K562 (cell line): ENCODE measurements around the gene TOMM70. TPM values are rescaled to one million over a fixed set of nuclear protein-coding genes. Genes with fewer than 3 reads are reported as not detected.

ENCODE experiments used
- ATAC-seq: fragments of 200-7000 bp; cut with Tn5 transposase; 3 replicates; pipeline ENCODE4 v1.9.1; 2020; ENCODE audit warnings: moderate library complexity
- BruUV-seq: library from RNA; stranded (reverse); fragments of 400-500 nt; replicated peaks from 2 replicates; lab custom pipeline; 2021; lab: Mats Ljungman, UMichigan
- CTCF ChIA-PET: fragments of 300-600 bp; formaldehyde crosslinking; extraction: SDS; loops from one replicate; lab custom pipeline; 2021; ENCODE audit warnings: low intra/inter-chr PET ratio; lab: Yijun Ruan, JAX
- POLR2A ChIA-PET: fragments of 300-600, 350-650 bp; sonication (Branson Sonifier 250); formaldehyde crosslinking; extraction: SDS; loops from one replicate; lab custom pipeline; 2021; ENCODE audit warnings: antibody characterized with exemption, inconsistent platforms; lab: Yijun Ruan, JAX
- DNase-seq, 4 experiments: peaks; one replicate each; pipeline versions ENCODE4 v3.0.0 to v3.0.0-alpha.2; 2011 to 2018; ENCODE audit warnings: low spot score in 3 of 4, mixed read lengths in 3 of 4; ENCODE audit errors: extremely low read depth in 1 of 4
- FAIRE-seq: peaks from 2 replicates; lab custom pipeline; 2011; peaks lifted over from hg19 to GRCh38; lab: Jason Lieb, UNC
- H2AFZ ChIP-seq: 2 replicates; pipeline ENCODE4 v1.6.0; 2011; ENCODE audit warnings: low read depth, low read length, control low read depth, inconsistent platforms
- H3K27ac ChIP-seq: fragments of 200-600 bp; 3 replicates; pipeline ENCODE4 v1.8.0; 2011; ENCODE audit warnings: low read depth, mild to moderate bottlenecking, control low read depth, inconsistent platforms, low read length, moderate library complexity, mixed read lengths; ENCODE audit errors: extremely low read depth
- H3K27me3 ChIP-seq, 2 experiments: fragments of 300-600 bp in 1 of 2; 2 replicates in 1 of 2; 3 replicates in 1 of 2; pipeline versions ENCODE4 v1.6.0 to v1.8.0; 2011; ENCODE audit warnings: inconsistent platforms in 2 of 2, low read length in 2 of 2, mild to moderate bottlenecking in 1 of 2, mixed read lengths in 1 of 2, moderate library complexity in 1 of 2; ENCODE audit not compliant: control insufficient read depth in 2 of 2, insufficient read depth in 2 of 2
- H3K36me3 ChIP-seq: fragments of 300-600 bp; 3 replicates; pipeline ENCODE4 v1.8.0; 2011; ENCODE audit warnings: mild to moderate bottlenecking, low read length, inconsistent platforms; ENCODE audit not compliant: control insufficient read depth, insufficient read depth
- H3K4me1 ChIP-seq, 2 experiments: fragments of 200-600 bp in 1 of 2; replicated peaks in 1 of 2; 2 replicates in 1 of 2; 3 replicates in 1 of 2; pipeline versions ENCODE4 v1.5.1 to v1.8.0; 2011; ENCODE audit warnings: inconsistent platforms in 2 of 2, low read length in 2 of 2, mild to moderate bottlenecking in 1 of 2, mixed read lengths in 1 of 2, moderate library complexity in 1 of 2; ENCODE audit not compliant: control insufficient read depth in 2 of 2, insufficient read depth in 2 of 2
- H3K4me2 ChIP-seq: 2 replicates; pipeline ENCODE4 v1.6.1; 2011; ENCODE audit warnings: low read length, control low read depth, inconsistent platforms, mixed read lengths; ENCODE audit not compliant: insufficient read depth
- H3K4me3 ChIP-seq: fragments of 200-600 bp; sonication (generic), shearing (Covaris generic); 2 replicates; pipeline ENCODE4 v1.5.1; 2016; ENCODE audit warnings: control low read depth, inconsistent platforms
- H3K79me2 ChIP-seq: fragments of 200-600 bp; 3 replicates; pipeline ENCODE4 v1.8.0; 2011; ENCODE audit warnings: low read length, inconsistent platforms; ENCODE audit not compliant: control insufficient read depth, insufficient read depth
- H3K9ac ChIP-seq, 2 experiments: 2 replicates each; pipeline versions ENCODE4 v1.6.0 to v1.6.1; 2011; ENCODE audit warnings: low read depth in 2 of 2, low read length in 2 of 2, control low read depth in 1 of 2, inconsistent platforms in 1 of 2, mild to moderate bottlenecking in 1 of 2, mixed read lengths in 1 of 2; ENCODE audit not compliant: insufficient read depth in 1 of 2
- H3K9me1 ChIP-seq: one replicate; pipeline ENCODE4 v1.6.0; 2011; ENCODE audit warnings: inconsistent platforms, mild to moderate bottlenecking, low read length, moderate library complexity; ENCODE audit not compliant: control insufficient read depth, insufficient read depth
- H3K9me3 ChIP-seq: replicated peaks from 2 replicates; pipeline ENCODE4 v1.5.1; 2011; ENCODE audit warnings: low read depth, low read length, inconsistent platforms; ENCODE audit not compliant: control insufficient read depth, insufficient read depth
- H4K20me1 ChIP-seq: replicated peaks from 2 replicates; pipeline ENCODE4 v1.6.1; 2011; ENCODE audit warnings: low read length, inconsistent platforms, mixed read lengths; ENCODE audit not compliant: control insufficient read depth, insufficient read depth
- CHD1 ChIP-seq: fragments of 200-600 bp; sonication (generic); IDR thresholded peaks from one replicate; pipeline ENCODE4 v1.6.1; 2012; ENCODE audit warnings: mild to moderate bottlenecking, moderate library complexity, low read length, inconsistent platforms
- HDAC1 ChIP-seq, 2 experiments: fragments of 450-650 bp; IDR thresholded peaks; 2 replicates each; pipeline ENCODE4 v1.6.1; 2016 to 2017; ENCODE audit warnings: inconsistent platforms in 1 of 2, mild to moderate bottlenecking in 1 of 2, moderate library complexity in 1 of 2
- L3MBTL2 ChIP-seq: fragments of 450-650 bp; IDR thresholded peaks from 2 replicates; pipeline ENCODE4 v1.6.1; 2016; ENCODE audit warnings: mild to moderate bottlenecking, moderate library complexity
- MED1 ChIP-seq: sonication (generic); formaldehyde crosslinking; IDR thresholded peaks from 2 replicates; pipeline ENCODE4 v1.8.1; 2023; ENCODE audit warnings: missing genetic modification reagents, borderline replicate concordance
- NRF1 ChIP-seq, 2 experiments: fragments of 450-650 bp; IDR thresholded peaks in 1 of 2; conservative IDR thresholded peaks in 1 of 2; 2 replicates each; pipeline ENCODE4 v1.6.1; 2014; ENCODE audit warnings: mild to moderate bottlenecking in 2 of 2
- PHB ChIP-seq: fragments of 250-450 bp; sonication (Bioruptor Pico); IDR thresholded peaks from 2 replicates; pipeline ENCODE4 v1.5.0; 2021
- RAD21 ChIP-seq, 2 experiments: fragments of 250-450 bp in 1 of 2; fragments of 450-650 bp in 1 of 2; sonication (Bioruptor Pico) in 1 of 2; formaldehyde crosslinking in 1 of 2; IDR thresholded peaks in 1 of 2; conservative IDR thresholded peaks in 1 of 2; 2 replicates each; pipeline versions ENCODE4 v1.4.0 to v1.8.0; 2020 to 2022; ENCODE audit warnings: mild to moderate bottlenecking in 2 of 2, moderate library complexity in 1 of 2
- RB1 ChIP-seq: fragments of 450-650 bp; IDR thresholded peaks from 2 replicates; pipeline ENCODE4 v1.6.1; 2017; ENCODE audit warnings: low read depth, mild to moderate bottlenecking
- SIN3B ChIP-seq: fragments of 450-650 bp; IDR thresholded peaks from 2 replicates; pipeline ENCODE4 v1.6.1; 2017; ENCODE audit warnings: low read depth, mild to moderate bottlenecking, moderate library complexity
- ZBED1 ChIP-seq: IDR thresholded peaks from 2 replicates; pipeline ENCODE4 v1.6.1; 2014
- ZNF785 ChIP-seq: fragments of 250-450 bp; sonication (Bioruptor Pico); IDR thresholded peaks from 2 replicates; pipeline ENCODE4 v1.4.0; 2020; ENCODE audit warnings: mild to moderate bottlenecking
- WGBS: fragments of 100-300 bp; shearing (Covaris generic); methylation state at CpG from one replicate; pipeline ENCODE4 v1.1.6; 2016; ENCODE audit warnings: low coverage, mixed read lengths; ENCODE audit not compliant: insufficient coverage; ENCODE audit errors: missing lambda C conversion rate; 5-methylcytosine and 5-hydroxymethylcytosine counted together
- in situ Hi-C: fragments of 300-500 bp; cut with MboI; formaldehyde crosslinking; loops from 4 replicates; pipeline ENCODE4 v1.15.0; 2018; ENCODE audit warnings: inconsistent platforms, mixed read lengths
- intact Hi-C: fragments of 100-400 bp; cut with micrococcal nuclease; formaldehyde crosslinking; loops from 2 replicates; pipeline ENCODE4 v1.14.2; 2022
- polyA plus RNA-seq, 8 experiments: library from polyadenylated mRNA; depleted of rRNA in 4 of 8; stranded (reverse) in 5 of 8; unstranded in 3 of 8; fragments of >200 nt; fragmentation: Nextera tagmentation in 2 of 8; fragmentation: Illumina TruSeq in 1 of 8; extraction: Ambion mirVana in 2 of 8; extraction: Trizol in 1 of 8; gene quantifications; 2 replicates each; pipeline versions ENCODE4 v1.2.1 to v1.2.3, GENCODE V29; 2011 to 2014; ENCODE audit warnings: inconsistent platforms in 1 of 8, missing spikeins in 1 of 8
- total RNA-seq, 7 experiments: library from RNA; depleted of rRNA in 6 of 7; stranded (reverse); fragments of >200 nt in 6 of 7; fragmentation: Illumina TruSeq in 2 of 7; extraction: Trizol in 2 of 7; gene quantifications; 2 replicates each; pipeline versions ENCODE4 v1.2.1 to v1.2.3, GENCODE V29; 2011 to 2021; ENCODE audit warnings: low replicate concordance in 1 of 7
- TF ChIP-seq, protein P1 (sequence below): sonication (generic); formaldehyde crosslinking; IDR thresholded peaks from 2 replicates; pipeline ENCODE4 v1.8.0; 2022; ENCODE audit warnings: mild to moderate bottlenecking, missing genetic modification reagents
- TF ChIP-seq, protein P2 (sequence below): fragments of 250-450 bp; sonication (Bioruptor Pico); IDR thresholded peaks from 2 replicates; pipeline ENCODE4 v1.8.0; 2022; ENCODE audit warnings: moderate library complexity, mild to moderate bottlenecking, inconsistent platforms
- TF ChIP-seq, protein P3 (sequence below), 3 experiments: IDR thresholded peaks in 2 of 3; conservative IDR thresholded peaks in 1 of 3; 2 replicates each; pipeline ENCODE4 v1.5.1; 2011 to 2012; ENCODE audit warnings: low read length in 3 of 3, mild to moderate bottlenecking in 3 of 3, control low read depth in 2 of 3, improper control_type of control experiment in 1 of 3, inconsistent platforms in 1 of 3, low read depth in 1 of 3, mixed read lengths in 1 of 3, moderate library complexity in 1 of 3; ENCODE audit not compliant: insufficient read depth in 2 of 3

The TOMM70 gene
- total and polyA plus RNA-seq, 9 of the 15 experiments (the other 6 are each of a cell fraction or from before 2014, with no cell fraction given), result 17.5 to 75.6 (median 54.9) TPM

DNA sequence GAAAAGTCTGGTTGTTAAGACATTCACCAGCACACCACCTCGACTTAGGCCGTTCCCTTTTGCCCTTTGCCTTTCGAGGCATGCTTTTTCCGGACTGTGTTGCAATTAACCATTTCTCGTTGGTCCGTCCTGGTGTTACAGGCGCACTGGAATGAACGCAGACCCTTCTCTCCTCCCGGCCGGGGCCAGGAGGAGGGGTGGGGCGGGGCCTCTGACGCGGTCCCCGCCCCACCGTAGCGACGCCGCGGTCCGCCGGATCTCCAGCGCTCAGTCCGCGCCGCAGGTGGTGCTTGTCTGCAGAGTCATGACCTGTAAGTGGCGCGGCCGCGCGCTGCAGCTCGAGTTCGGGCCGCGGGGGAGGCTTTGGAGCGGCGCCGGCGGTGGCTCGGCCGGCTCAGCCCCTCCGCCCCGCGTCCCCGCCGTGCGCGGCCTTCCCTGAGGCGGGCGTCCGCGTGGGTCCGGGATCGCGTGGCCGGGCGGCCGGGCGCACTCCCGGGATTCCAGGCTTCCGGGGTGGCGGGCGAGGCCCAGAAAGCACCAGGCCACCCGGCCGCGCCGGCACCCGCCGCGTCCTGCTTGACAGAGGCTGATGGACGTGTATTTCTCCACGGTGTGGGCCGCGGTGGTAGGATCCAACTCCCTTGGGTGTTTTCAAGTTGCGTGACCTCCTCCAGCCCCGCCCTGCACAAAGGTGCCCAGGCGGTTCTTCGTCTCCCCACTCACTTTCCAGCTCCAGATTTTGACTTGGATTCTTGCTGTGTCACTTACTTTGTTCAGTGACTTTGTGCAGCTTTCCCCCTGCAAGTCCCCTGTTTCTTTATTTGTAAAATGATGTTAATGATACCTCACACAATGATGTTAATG lies 66.2 kb downstream of the TOMM70 start, which contains the start of gene NIT2:
NIT2 (plus strand) TSS at position 270 of the 864 bp plus-strand sequence; CDS start at position 305, 35 bp downstream.
- CTCF ChIA-PET, result no interaction called here
- Histone ChIP-seq H3K4me1 (peaks cover 9 to 14% of the 10 kb centered on the region in 2 experiments; a peak in 4 of 5 replicates), H3K9me3 (no peaks in the 10 kb centered on the region), H3K79me2 (peaks cover 7% of the 10 kb centered on the region; the same call in 2 of the 3 replicates), H2AFZ (peak within 1 kb of the TSS; percentile 98), H3K4me2 (peak within 1 kb of the TSS; percentile 92), H4K20me1 (no peaks in the 10 kb centered on the region), H3K9ac (peak within 1 kb of the TSS; percentile 82 to 93), H3K9me1 (no peaks in the 10 kb centered on the region), H3K36me3 (no peaks in the 10 kb centered on the region), H3K27ac (peak within 1 kb of the TSS; percentile 87), H3K4me3 (peak within 1 kb of the TSS; percentile 62), H3K27me3 (no peaks in the 10 kb centered on the region)
- FAIRE-seq (peak; percentile 75), ATAC-seq (peak; percentile 95), DNase-seq (peak; percentile 87 to 91 (median 88))
- in situ Hi-C loops (no loop called here), intact Hi-C loops (no loop called here)
- under 1% methylated on average over 40 of the region's 77 CpGs for WGBS
- POLR2A ChIA-PET, result interaction anchor here (0.6 to 2.4 kb wide), 8 partner anchors 9 to 374 kb away, joined by 3 to 6 read pairs (median 3); partner anchors contain the start of genes LNP1, TFG and TOMM70
- BruUV-seq, result no TSS peak
- TF ChIP-seq MED1 (no peak), RAD21 (CRISPR knock-in tag; conservative IDR thresholded peaks at IDR 0.05 in 1 of 2, IDR thresholded peaks at IDR 0.05 in 1 of 2) (0 out of 4 replicates have a peak, but pooled peaks of 1 of the 2 experiments have one; percentile 9), RB1 (peak; percentile 58), L3MBTL2 (peak; percentile 63; the same call in 1 of the 2 replicates), CHD1 (no peak), PHB (CRISPR knock-in tag) (no peak), HDAC1 (IDR thresholded peaks at IDR 0.05) (no peak), ZBED1 (no peak), SIN3B (peak; percentile 43; the same call in 1 of the 2 replicates), ZNF785 (no peak), NRF1 (conservative IDR thresholded peaks at IDR 0.05 in 1 of 2, IDR thresholded peaks at IDR 0.05 in 1 of 2) (peak; percentile 41 to 57; a peak in 2 of 4 replicates)
- TF ChIP-seq, protein P1, sequence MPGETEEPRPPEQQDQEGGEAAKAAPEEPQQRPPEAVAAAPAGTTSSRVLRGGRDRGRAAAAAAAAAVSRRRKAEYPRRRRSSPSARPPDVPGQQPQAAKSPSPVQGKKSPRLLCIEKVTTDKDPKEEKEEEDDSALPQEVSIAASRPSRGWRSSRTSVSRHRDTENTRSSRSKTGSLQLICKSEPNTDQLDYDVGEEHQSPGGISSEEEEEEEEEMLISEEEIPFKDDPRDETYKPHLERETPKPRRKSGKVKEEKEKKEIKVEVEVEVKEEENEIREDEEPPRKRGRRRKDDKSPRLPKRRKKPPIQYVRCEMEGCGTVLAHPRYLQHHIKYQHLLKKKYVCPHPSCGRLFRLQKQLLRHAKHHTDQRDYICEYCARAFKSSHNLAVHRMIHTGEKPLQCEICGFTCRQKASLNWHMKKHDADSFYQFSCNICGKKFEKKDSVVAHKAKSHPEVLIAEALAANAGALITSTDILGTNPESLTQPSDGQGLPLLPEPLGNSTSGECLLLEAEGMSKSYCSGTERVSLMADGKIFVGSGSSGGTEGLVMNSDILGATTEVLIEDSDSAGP (CRISPR knock-in tag), result no peak
- TF ChIP-seq, protein P2, sequence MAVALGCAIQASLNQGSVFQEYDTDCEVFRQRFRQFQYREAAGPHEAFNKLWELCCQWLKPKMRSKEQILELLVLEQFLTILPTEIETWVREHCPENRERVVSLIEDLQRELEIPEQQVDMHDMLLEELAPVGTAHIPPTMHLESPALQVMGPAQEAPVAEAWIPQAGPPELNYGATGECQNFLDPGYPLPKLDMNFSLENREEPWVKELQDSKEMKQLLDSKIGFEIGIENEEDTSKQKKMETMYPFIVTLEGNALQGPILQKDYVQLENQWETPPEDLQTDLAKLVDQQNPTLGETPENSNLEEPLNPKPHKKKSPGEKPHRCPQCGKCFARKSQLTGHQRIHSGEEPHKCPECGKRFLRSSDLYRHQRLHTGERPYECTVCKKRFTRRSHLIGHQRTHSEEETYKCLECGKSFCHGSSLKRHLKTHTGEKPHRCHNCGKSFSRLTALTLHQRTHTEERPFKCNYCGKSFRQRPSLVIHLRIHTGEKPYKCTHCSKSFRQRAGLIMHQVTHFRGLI (CRISPR knock-in tag), result no peak
- TF ChIP-seq, protein P3, sequence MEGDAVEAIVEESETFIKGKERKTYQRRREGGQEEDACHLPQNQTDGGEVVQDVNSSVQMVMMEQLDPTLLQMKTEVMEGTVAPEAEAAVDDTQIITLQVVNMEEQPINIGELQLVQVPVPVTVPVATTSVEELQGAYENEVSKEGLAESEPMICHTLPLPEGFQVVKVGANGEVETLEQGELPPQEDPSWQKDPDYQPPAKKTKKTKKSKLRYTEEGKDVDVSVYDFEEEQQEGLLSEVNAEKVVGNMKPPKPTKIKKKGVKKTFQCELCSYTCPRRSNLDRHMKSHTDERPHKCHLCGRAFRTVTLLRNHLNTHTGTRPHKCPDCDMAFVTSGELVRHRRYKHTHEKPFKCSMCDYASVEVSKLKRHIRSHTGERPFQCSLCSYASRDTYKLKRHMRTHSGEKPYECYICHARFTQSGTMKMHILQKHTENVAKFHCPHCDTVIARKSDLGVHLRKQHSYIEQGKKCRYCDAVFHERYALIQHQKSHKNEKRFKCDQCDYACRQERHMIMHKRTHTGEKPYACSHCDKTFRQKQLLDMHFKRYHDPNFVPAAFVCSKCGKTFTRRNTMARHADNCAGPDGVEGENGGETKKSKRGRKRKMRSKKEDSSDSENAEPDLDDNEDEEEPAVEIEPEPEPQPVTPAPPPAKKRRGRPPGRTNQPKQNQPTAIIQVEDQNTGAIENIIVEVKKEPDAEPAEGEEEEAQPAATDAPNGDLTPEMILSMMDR (IDR thresholded peaks at IDR 0.05 in 2 of 3, conservative IDR thresholded peaks at IDR 0.05 in 1 of 3; ENCODE audit: insufficient read depth in 2 of 3, low read depth in 1 of 3, low read length in 3 of 3), result 0 out of 6 replicates have a peak, but pooled peaks of 1 of the 3 experiments have one; percentile 6
